Loucy (cell line): Measurements from ENCODE around the gene C9orf50.

Experiments
- H2AFZ ChIP-seq: fragments of 200-600 bp; sonication (generic); 2 replicates; pipeline ENCODE4 v1.6.0; 2016; ENCODE audit warnings: antibody characterized with exemption, mild to moderate bottlenecking, low read length, moderate library complexity
- H3F3A ChIP-seq: fragments of 200-600 bp; 2 replicates; pipeline ENCODE4 v1.6.0; 2016; ENCODE audit warnings: antibody characterized with exemption, low read depth, mild to moderate bottlenecking
- H3K27me3 ChIP-seq: fragments of 200-600 bp; sonication (generic); 2 replicates; pipeline ENCODE4 v1.6.1; 2014; ENCODE audit warnings: low read length, mild to moderate bottlenecking; ENCODE audit not compliant: insufficient read depth, poor library complexity, severe bottlenecking
- H3K36me3 ChIP-seq: fragments of 200-600 bp; sonication (generic); 2 replicates; pipeline ENCODE4 v1.6.1; 2016; ENCODE audit warnings: low read length; ENCODE audit not compliant: insufficient read depth
- H3K4me1 ChIP-seq: fragments of 200-600 bp; sonication (generic); 2 replicates; pipeline ENCODE4 v1.5.1; 2014; ENCODE audit warnings: low read length, mild to moderate bottlenecking; ENCODE audit not compliant: insufficient read depth, poor library complexity, severe bottlenecking
- H3K4me2 ChIP-seq: fragments of 200-600 bp; sonication (generic); 2 replicates; pipeline ENCODE4 v1.6.0; 2014; ENCODE audit warnings: antibody characterized with exemption, low read length, low read depth, mild to moderate bottlenecking; ENCODE audit not compliant: poor library complexity, severe bottlenecking
- H3K4me3 ChIP-seq: fragments of 200-600 bp; sonication (generic); 2 replicates; pipeline ENCODE4 v1.5.1; 2014; ENCODE audit warnings: low read length, mild to moderate bottlenecking, mixed read lengths; ENCODE audit not compliant: poor library complexity, severe bottlenecking
- H3K79me2 ChIP-seq: fragments of 200-600 bp; sonication (generic); 2 replicates; pipeline ENCODE4 v1.6.1; 2014; ENCODE audit warnings: low read length; ENCODE audit not compliant: insufficient read depth
- H3K9ac ChIP-seq: fragments of 200-600 bp; sonication (generic); 2 replicates; pipeline ENCODE4 v1.6.0; 2014; ENCODE audit warnings: mild to moderate bottlenecking, low read depth, low read length, moderate library complexity; ENCODE audit not compliant: poor library complexity, severe bottlenecking
- H3K9me2 ChIP-seq: fragments of 200-600 bp; sonication (generic); replicated peaks from 2 replicates; pipeline ENCODE4 v1.6.1; 2016; ENCODE audit warnings: low read depth, low read length, mixed read lengths
- H3K9me3 ChIP-seq: fragments of 200-600 bp; sonication (generic); 2 replicates; pipeline ENCODE4 v1.6.1; 2014; ENCODE audit warnings: mild to moderate bottlenecking, antibody characterized with exemption, low read length, low read depth; ENCODE audit not compliant: insufficient read depth
- H4K20me1 ChIP-seq: fragments of 200-600 bp; sonication (generic); 2 replicates; pipeline ENCODE4 v1.6.0; 2014; ENCODE audit warnings: antibody characterized with exemption, low read length, mild to moderate bottlenecking; ENCODE audit not compliant: insufficient read depth, poor library complexity, severe bottlenecking
- CTCF ChIP-seq: fragments of 200-600 bp; sonication (generic); conservative IDR thresholded peaks from 2 replicates; pipeline ENCODE4 v1.5.1; 2014; ENCODE audit warnings: mild to moderate bottlenecking, antibody characterized with exemption, low read length
- EZH2phosphoT487 ChIP-seq: fragments of 200-600 bp; IDR thresholded peaks from 2 replicates; pipeline ENCODE4 v1.6.1; 2018; ENCODE audit warnings: antibody characterized with exemption, mild to moderate bottlenecking, moderate library complexity, borderline replicate concordance

Gene C9orf50

GRCh38 chr9:129620669-129621295, at the start of gene C9orf50:
Gene C9orf50 (minus strand): TSS chr9:129621101. CDS start chr9:129620574, 527 bp downstream.
- Histone ChIP-seq H4K20me1 (no peaks in the 10 kb centered on the region), H3K4me1 (peaks cover 8% of the 10 kb centered on the region), H3K4me3 (peak within 1 kb of the TSS; percentile 60), H3K27me3 (no peaks in the 10 kb centered on the region), H3K79me2 (no peaks in the 10 kb centered on the region), H3K9me2 (no peaks in the 10 kb centered on the region), H2AFZ (no peak within 1 kb of the TSS; the same call in 1 of the 2 replicates), H3K4me2 (peak within 1 kb of the TSS; percentile 52), H3K9ac (peak within 1 kb of the TSS; percentile 54), H3K9me3 (no peaks in the 10 kb centered on the region), H3K36me3 (no peaks in the 10 kb centered on the region), H3F3A (no peaks in the 10 kb centered on the region)
- TF ChIP-seq CTCF (no peak), EZH2phosphoT487 (no peak)

- no peak overlapping the region for H3K4me2 ChIP-seq
- no peaks in the 10 kb centered on the region for H3K9me3 ChIP-seq
- no peaks in the 10 kb centered on the region for H3K79me2 ChIP-seq
- H3K4me1 ChIP-seq: no peaks in the 10 kb centered on the region
- no peak for TF ChIP-seq CTCF
- TF ChIP-seq EZH2phosphoT487: no peak
- H3K27me3 ChIP-seq: no peaks in the 10 kb centered on the region
- H3K4me3 ChIP-seq: no peak overlapping the region
- no peak overlapping the region for H2AFZ ChIP-seq
- no peaks in the 10 kb centered on the region for H4K20me1 ChIP-seq
- H3F3A ChIP-seq: no peaks in the 10 kb centered on the region
- H3K9ac ChIP-seq: no peak overlapping the region
- no peaks in the 10 kb centered on the region for H3K9me2 ChIP-seq
- no peaks in the 10 kb centered on the region for H3K36me3 ChIP-seq
Observed at GRCh38 chr9:129669946-129670345, 49.0 kb upstream of the C9orf50 start.

- Histone ChIP-seq H3K4me1 (no peaks in the 10 kb centered on the region), H3K4me2 (no peak overlapping the region), H4K20me1 (no peaks in the 10 kb centered on the region), H3F3A (no peaks in the 10 kb centered on the region), H3K79me2 (no peaks in the 10 kb centered on the region), H2AFZ (no peak overlapping the region), H3K9me2 (no peaks in the 10 kb centered on the region), H3K27me3 (no peaks in the 10 kb centered on the region), H3K36me3 (no peaks in the 10 kb centered on the region), H3K9me3 (no peaks in the 10 kb centered on the region), H3K9ac (no peak overlapping the region), H3K4me3 (no peak overlapping the region)
- no peak for TF ChIP-seq EZH2phosphoT487
- no peak for TF ChIP-seq CTCF
Observed at GRCh38 chr9:129669141-129669718, 48.3 kb upstream of the C9orf50 start.
